ENCODE results near the gene ZNF503.
A peak's percentile ranks its signal among the peaks of the same experiment; 100 is the strongest.

Gene ZNF503

GRCh38 chr10:75401569-75402485, at the start of gene ZNF503:
Gene ZNF503 (minus strand): TSS chr10:75401764. CDS start chr10:75401419, 345 bp downstream.
- peak; percentile 39 for DNase-seq

GRCh38 chr10:75450644-75451640, 49.4 kb upstream of the ZNF503 start:
- DNase-seq: no peak

GRCh38 chr10:75450075-75450445, 48.5 kb upstream of the ZNF503 start:
- DNase-seq: no peak

- DNase-seq: no peak
Measured at GRCh38 chr10:75449382-75450074, 48.0 kb upstream of the ZNF503 start.

GRCh38 chr10:75448166-75448565, 46.6 kb upstream of the ZNF503 start:
- no peak for DNase-seq

GRCh38 chr10:75446508-75446907, 44.9 kb upstream of the ZNF503 start:
- no peak for DNase-seq

GRCh38 chr10:75444781-75445386, 43.3 kb upstream of the ZNF503 start:
- DNase-seq: no peak

GRCh38 chr10:75443362-75443761, 41.8 kb upstream of the ZNF503 start:
- no peak for DNase-seq

GRCh38 chr10:75441682-75442081, 40.1 kb upstream of the ZNF503 start:
- DNase-seq: no peak

GRCh38 chr10:75441196-75441595, 39.6 kb upstream of the ZNF503 start:
- no peak for DNase-seq

- no peak for DNase-seq
Measured at GRCh38 chr10:75440271-75440793, 38.8 kb upstream of the ZNF503 start.

- DNase-seq: no peak
Measured at GRCh38 chr10:75439811-75440210, 38.2 kb upstream of the ZNF503 start.

GRCh38 chr10:75438275-75438674, 36.7 kb upstream of the ZNF503 start:
- no peak for DNase-seq

- no peak for DNase-seq
Measured at GRCh38 chr10:75437693-75438092, 36.1 kb upstream of the ZNF503 start.

- DNase-seq: no peak
Measured at GRCh38 chr10:75436896-75437295, 35.3 kb upstream of the ZNF503 start.

- DNase-seq: no peak
Measured at GRCh38 chr10:75435291-75435690, 33.7 kb upstream of the ZNF503 start.

- no peak for DNase-seq
Measured at GRCh38 chr10:75434291-75434690, 32.7 kb upstream of the ZNF503 start.

GRCh38 chr10:75433216-75433615, 31.7 kb upstream of the ZNF503 start:
- no peak for DNase-seq

- DNase-seq: no peak
Measured at GRCh38 chr10:75432763-75433162, 31.2 kb upstream of the ZNF503 start.

- no peak for DNase-seq
Measured at GRCh38 chr10:75432176-75432575, 30.6 kb upstream of the ZNF503 start.

- no peak for DNase-seq
Measured at GRCh38 chr10:75431180-75432111, 29.9 kb upstream of the ZNF503 start, which contains the start of gene LRMDA. Gene LRMDA (plus strand): TSS chr10:75431624.
